Calu3 (cell line): ENCODE results near the gene STX8. TPM values are rescaled to one million over a fixed set of nuclear protein-coding genes. Genes with fewer than 3 reads are reported as not detected.
"Not testable (repeated sequence)": the region's sequence is repeated elsewhere in the genome, so short reads cannot be mapped to it uniquely, and the experiment has no call there.

ENCODE experiments used
- BruUV-seq: library from RNA; stranded (reverse); fragments of 400-500 nt; replicated peaks from 2 replicates; lab custom pipeline; 2021; lab: Mats Ljungman, UMichigan
- CTCF ChIA-PET: fragments of 300-600 bp; sonication (Branson Sonifier 250); formaldehyde crosslinking; loops from one replicate; lab custom pipeline; 2022; ENCODE audit warnings: antibody characterized with exemption; lab: Charles Lee
- DNase-seq: peaks from one replicate; pipeline ENCODE4 v3.0.0; 2022
- H3K27ac Mint-ChIP-seq: one replicate; pipeline ENCODE4 v1.8.0; 2022; ENCODE audit warnings: mixed read lengths; ENCODE audit not compliant: unreplicated experiment
- H3K27me3 Mint-ChIP-seq: one replicate; pipeline ENCODE4 v1.8.0; 2022; ENCODE audit warnings: mixed read lengths; ENCODE audit not compliant: unreplicated experiment
- H3K36me3 Mint-ChIP-seq: one replicate; pipeline ENCODE4 v1.8.0; 2022; ENCODE audit warnings: mild to moderate bottlenecking, moderate library complexity, mixed read lengths; ENCODE audit not compliant: insufficient read depth, unreplicated experiment
- H3K4me1 Mint-ChIP-seq: one replicate; pipeline ENCODE4 v1.8.0; 2022; ENCODE audit warnings: mild to moderate bottlenecking, low read depth, mixed read lengths; ENCODE audit not compliant: unreplicated experiment
- H3K4me3 Mint-ChIP-seq: one replicate; pipeline ENCODE4 v1.8.0; 2022; ENCODE audit warnings: mild to moderate bottlenecking, low read depth, moderate library complexity, mixed read lengths; ENCODE audit not compliant: unreplicated experiment
- H3K9me3 Mint-ChIP-seq: one replicate; pipeline ENCODE4 v1.8.0; 2022; ENCODE audit warnings: low read depth, mixed read lengths; ENCODE audit not compliant: unreplicated experiment
- intact Hi-C: fragments of 100-400 bp; cut with micrococcal nuclease; formaldehyde crosslinking; loops from one replicate; pipeline ENCODE4 v1.10.0; 2022; ENCODE audit not compliant: unreplicated experiment
- total RNA-seq: library from RNA; stranded (reverse); gene quantifications from 2 replicates; pipeline ENCODE4 v1.2.3, GENCODE V29; 2022
- TF ChIP-seq, protein P1 (sequence below): fragments of 200-600 bp; IDR thresholded peaks from one replicate; pipeline ENCODE4 v1.8.0; 2022; ENCODE audit warnings: antibody characterized with exemption; ENCODE audit not compliant: unreplicated experiment

The STX8 gene
- total RNA-seq, 1 experiment from 2014 or later = 32.4 TPM

GRCh38 chr17:9339958-9340357, 235.7 kb downstream of the STX8 start:
- intact Hi-C loops = no loop called here
- no peaks in the 10 kb centered on the region for H3K27me3 Mint-ChIP-seq
- no peak overlapping the region for H3K27ac Mint-ChIP-seq
- peaks cover 3% of the 10 kb centered on the region for H3K9me3 Mint-ChIP-seq
- CTCF ChIA-PET = no interaction called here
- no peaks in the 10 kb centered on the region for H3K4me1 Mint-ChIP-seq
- no TSS peak for BruUV-seq
- TF ChIP-seq, protein P1, sequence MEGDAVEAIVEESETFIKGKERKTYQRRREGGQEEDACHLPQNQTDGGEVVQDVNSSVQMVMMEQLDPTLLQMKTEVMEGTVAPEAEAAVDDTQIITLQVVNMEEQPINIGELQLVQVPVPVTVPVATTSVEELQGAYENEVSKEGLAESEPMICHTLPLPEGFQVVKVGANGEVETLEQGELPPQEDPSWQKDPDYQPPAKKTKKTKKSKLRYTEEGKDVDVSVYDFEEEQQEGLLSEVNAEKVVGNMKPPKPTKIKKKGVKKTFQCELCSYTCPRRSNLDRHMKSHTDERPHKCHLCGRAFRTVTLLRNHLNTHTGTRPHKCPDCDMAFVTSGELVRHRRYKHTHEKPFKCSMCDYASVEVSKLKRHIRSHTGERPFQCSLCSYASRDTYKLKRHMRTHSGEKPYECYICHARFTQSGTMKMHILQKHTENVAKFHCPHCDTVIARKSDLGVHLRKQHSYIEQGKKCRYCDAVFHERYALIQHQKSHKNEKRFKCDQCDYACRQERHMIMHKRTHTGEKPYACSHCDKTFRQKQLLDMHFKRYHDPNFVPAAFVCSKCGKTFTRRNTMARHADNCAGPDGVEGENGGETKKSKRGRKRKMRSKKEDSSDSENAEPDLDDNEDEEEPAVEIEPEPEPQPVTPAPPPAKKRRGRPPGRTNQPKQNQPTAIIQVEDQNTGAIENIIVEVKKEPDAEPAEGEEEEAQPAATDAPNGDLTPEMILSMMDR = no peak
- no peak overlapping the region for H3K4me3 Mint-ChIP-seq
- no peak for DNase-seq
- no peaks in the 10 kb centered on the region for H3K36me3 Mint-ChIP-seq

- H3K27ac Mint-ChIP-seq, BruUV-seq, H3K9me3 Mint-ChIP-seq: not testable (repeated sequence)
Measured at GRCh38 chr17:9339482-9339881, 236.1 kb downstream of the STX8 start.

GRCh38 chr17:9336817-9337216, 238.8 kb downstream of the STX8 start:
- intact Hi-C loops = no loop called here
- Mint-ChIP-seq H3K27me3 (no peaks in the 10 kb centered on the region), H3K4me1 (no peaks in the 10 kb centered on the region), H3K27ac (no peak overlapping the region), H3K4me3 (no peak overlapping the region), H3K36me3 (no peaks in the 10 kb centered on the region), H3K9me3 (peaks cover 7% of the 10 kb centered on the region)
- no peak for DNase-seq
- no TSS peak for BruUV-seq
- CTCF ChIA-PET = no interaction called here
- TF ChIP-seq, protein P1 = no peak

More at GRCh38 chr17:9339482-9339881, 236.1 kb downstream of the STX8 start:
- intact Hi-C loops, H3K27me3 Mint-ChIP-seq, H3K4me1 Mint-ChIP-seq, H3K4me3 Mint-ChIP-seq, DNase-seq, H3K36me3 Mint-ChIP-seq: not testable (repeated sequence)
- CTCF ChIA-PET = interaction anchor here (0.6 kb wide), 1 partner anchor 751 kb away, joined by 3 read pairs; no protein-coding TSS in a partner anchor

DNA sequence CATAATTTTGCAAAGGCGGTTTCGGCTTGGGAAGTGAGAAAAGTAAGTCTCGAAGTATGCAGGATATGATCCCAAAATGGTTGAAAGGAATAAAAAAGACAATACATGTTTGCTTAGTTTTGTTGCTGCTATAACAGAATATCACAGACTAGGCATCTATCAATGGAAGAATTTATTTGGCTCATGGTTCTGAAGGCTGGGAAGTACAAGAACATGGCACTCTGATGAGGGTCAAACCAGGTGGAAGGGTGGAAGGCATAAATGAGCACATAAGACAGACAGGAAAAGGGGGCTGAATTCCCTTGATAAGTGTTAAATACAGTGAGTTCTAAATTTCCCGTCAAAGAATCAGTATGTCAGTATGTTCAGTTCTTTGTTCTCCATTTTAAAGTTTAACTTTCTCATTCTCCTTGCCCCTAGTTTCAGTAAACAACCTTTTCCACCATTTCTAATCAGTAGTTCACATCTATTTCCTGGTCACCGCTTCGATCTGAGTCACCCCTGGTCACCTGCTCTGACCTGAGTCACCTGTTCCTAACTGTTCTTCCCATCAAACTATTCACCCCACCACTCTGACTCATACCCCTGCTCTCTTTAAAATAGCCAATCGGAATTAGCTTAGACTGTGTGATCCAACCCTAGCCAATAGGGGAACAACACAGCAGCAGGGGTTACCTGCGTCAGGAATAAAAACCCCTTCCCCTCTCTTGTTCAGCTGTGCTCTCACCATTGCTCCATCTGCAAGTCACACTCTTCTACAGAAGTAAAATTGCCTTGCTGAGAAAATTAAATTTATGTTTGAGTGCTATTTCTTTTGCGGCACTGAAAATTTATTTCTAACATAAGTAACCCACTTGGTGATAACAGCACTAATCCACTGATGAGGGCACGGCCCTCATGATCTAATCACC, 240.8 kb downstream of the STX8 start:
- H3K36me3 Mint-ChIP-seq = no peaks in the 10 kb centered on the region
- CTCF ChIA-PET = no interaction called here
- no peak overlapping the region for H3K4me3 Mint-ChIP-seq
- H3K4me1 Mint-ChIP-seq = no peaks in the 10 kb centered on the region
- no peaks in the 10 kb centered on the region for H3K27me3 Mint-ChIP-seq
- no TSS peak for BruUV-seq
- DNase-seq = no peak
- TF ChIP-seq, protein P1 = no peak
- intact Hi-C loops = no loop called here
- no peak overlapping the region for H3K27ac Mint-ChIP-seq
- H3K9me3 Mint-ChIP-seq = peaks cover 7% of the 10 kb centered on the region

DNA sequence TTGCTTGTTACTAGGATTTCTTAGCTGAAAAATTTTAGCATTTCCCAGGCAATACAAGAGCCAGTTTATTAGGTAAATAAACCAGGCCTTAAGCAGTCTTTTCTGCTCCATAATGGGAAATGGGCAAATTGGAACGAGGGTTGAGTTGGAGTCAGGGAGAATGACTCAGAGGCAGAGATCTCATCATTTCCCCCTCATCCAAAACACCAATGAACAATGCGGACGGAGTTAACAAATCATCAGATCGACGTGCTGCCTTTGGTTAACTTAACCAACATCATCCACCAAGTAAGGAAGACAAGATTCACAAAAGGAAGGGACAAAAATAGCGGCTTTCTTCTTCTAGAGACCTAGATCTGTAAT, 243.5 kb downstream of the STX8 start:
- H3K27me3 Mint-ChIP-seq = no peaks in the 10 kb centered on the region

More for the DNA sequence above, 243.5 kb downstream of the STX8 start:
- BruUV-seq = no TSS peak
- H3K4me1 Mint-ChIP-seq = no peaks in the 10 kb centered on the region
- intact Hi-C loops = no loop called here
- TF ChIP-seq, protein P1 = no peak
- no peaks in the 10 kb centered on the region for H3K36me3 Mint-ChIP-seq
- H3K4me3 Mint-ChIP-seq = no peak overlapping the region
- no peak for DNase-seq
- CTCF ChIA-PET = no interaction called here
- peaks cover 9% of the 10 kb centered on the region for H3K9me3 Mint-ChIP-seq
- H3K27ac Mint-ChIP-seq = no peak overlapping the region
